Measurements from ENCODE around the gene ALG14. TPM values are rescaled to one million over a fixed set of nuclear protein-coding genes. Genes with fewer than 3 reads are reported as not detected.
A peak's percentile ranks its signal among the peaks of the same experiment; 100 is the strongest.

The ALG14 gene
- total RNA-seq, 4 donors from 2014 or later, result 1.5 to 4.6 (median 3.2) TPM

- H3K4me1 ChIP-seq, result no peaks in the 10 kb centered on the region
- no peaks in the 10 kb centered on the region for H3K36me3 ChIP-seq
- no peaks in the 10 kb centered on the region for H3K9me3 ChIP-seq
- H3K4me3 ChIP-seq (replicated peaks in 1 of 3), result no peak overlapping the region
- H3K27me3 ChIP-seq, result no peaks in the 10 kb centered on the region
- no peak for TF ChIP-seq POLR2A (IDR thresholded peaks at IDR 0.05)
- no peak for TF ChIP-seq CTCF (IDR thresholded peaks at IDR 0.05)
- WGBS, 2 donors, result 86 to 91% methylated on average over 1 of the region's 1 CpG
- intact Hi-C loops (cut with DNase I), result loop anchor here (10.0 kb wide), 1 partner anchor 154 kb away; the partner anchor contains the start of gene RWDD3
- no peak overlapping the region for H3K27ac ChIP-seq
- no peak for DNase-seq
These were observed 7.7 kb upstream of the ALG14 start for GRCh38 chr1:95080446-95080845.

- TF ChIP-seq CTCF (IDR thresholded peaks at IDR 0.05) (no peak), POLR2A (IDR thresholded peaks at IDR 0.05) (no peak)
- Histone ChIP-seq H3K36me3 (no peaks in the 10 kb centered on the region), H3K4me1 (peaks cover 6 to 7% of the 10 kb centered on the region in 2 donors), H3K4me3 (replicated peaks in 1 of 3) (no peak overlapping the region), H3K9me3 (no peaks in the 10 kb centered on the region), H3K27me3 (no peaks in the 10 kb centered on the region), H3K27ac (no peak overlapping the region)
- intact Hi-C loops (cut with DNase I), result no loop called here
- DNase-seq, result no peak
These were observed 3.3 kb upstream of the ALG14 start for GRCh38 chr1:95076034-95076433.

- peak overlapping the region in 2 of 3 donors; percentile 86 to 98 for H3K27ac ChIP-seq
- no peaks in the 10 kb centered on the region for H3K9me3 ChIP-seq
- 16 to 17% methylated on average over 3 of the region's 3 CpGs for WGBS, 2 donors
- DNase-seq, result no peak
- no peaks in the 10 kb centered on the region for H3K36me3 ChIP-seq
- TF ChIP-seq POLR2A (IDR thresholded peaks at IDR 0.05) (no peak), CTCF (IDR thresholded peaks at IDR 0.05) (no peak)
- peak overlapping the region in 2 of 3 donors; percentile 26 to 59 for H3K4me3 ChIP-seq (replicated peaks in 1 of 3)
- H3K27me3 ChIP-seq, result no peaks in the 10 kb centered on the region
- peaks cover 6 to 7% of the 10 kb centered on the region in 2 donors for H3K4me1 ChIP-seq
- intact Hi-C loops (cut with DNase I), result no loop called here
These were observed 695 bp upstream of the ALG14 start for GRCh38 chr1:95073446-95073845.

GRCh38 chr1:95072117-95072516, 634 bp downstream of the ALG14 start:
- Histone ChIP-seq H3K36me3 (no peaks in the 10 kb centered on the region), H3K4me1 (peaks cover 15 to 19% of the 10 kb centered on the region in 2 donors), H3K9me3 (no peaks in the 10 kb centered on the region), H3K27me3 (no peaks in the 10 kb centered on the region), H3K4me3 (replicated peaks in 1 of 3) (peak overlapping the region; percentile 26 to 75 (median 59)), H3K27ac (peak overlapping the region in 2 of 3 donors; percentile 86 to 98)
- no peak for TF ChIP-seq POLR2A (IDR thresholded peaks at IDR 0.05)
- no peak for TF ChIP-seq CTCF (IDR thresholded peaks at IDR 0.05)
- DNase-seq, result no peak
- WGBS, 2 donors, result 16% methylated on average over 7 of the region's 7 CpGs
- intact Hi-C loops (cut with DNase I), result no loop called here

GRCh38 chr1:95071539-95071938, 1.2 kb downstream of the ALG14 start:
- no peak overlapping the region for H3K4me3 ChIP-seq (replicated peaks in 1 of 3)
- H3K36me3 ChIP-seq, result no peaks in the 10 kb centered on the region
- H3K9me3 ChIP-seq, result no peaks in the 10 kb centered on the region
- intact Hi-C loops (cut with DNase I), result no loop called here
- 81 to 88% methylated on average over 2 of the region's 2 CpGs for WGBS, 2 donors
- H3K27ac ChIP-seq, result no peak overlapping the region
- DNase-seq, result no peak
- no peak for TF ChIP-seq POLR2A (IDR thresholded peaks at IDR 0.05)
- TF ChIP-seq CTCF (IDR thresholded peaks at IDR 0.05), result no peak
- H3K27me3 ChIP-seq, result no peaks in the 10 kb centered on the region
- peaks cover 17 to 19% of the 10 kb centered on the region in 2 donors for H3K4me1 ChIP-seq

Data from thyroid gland (tissue), 4 donors.